Epidermal melanocyte (primary cell): ENCODE data around the gene ARHGAP15.

ENCODE experiments used
- DNase-seq: peaks from one replicate; pipeline ENCODE4 v3.0.0; 2011; ENCODE audit warnings: low spot score; ENCODE audit not compliant: insufficient read length

The ARHGAP15 gene

DNA sequence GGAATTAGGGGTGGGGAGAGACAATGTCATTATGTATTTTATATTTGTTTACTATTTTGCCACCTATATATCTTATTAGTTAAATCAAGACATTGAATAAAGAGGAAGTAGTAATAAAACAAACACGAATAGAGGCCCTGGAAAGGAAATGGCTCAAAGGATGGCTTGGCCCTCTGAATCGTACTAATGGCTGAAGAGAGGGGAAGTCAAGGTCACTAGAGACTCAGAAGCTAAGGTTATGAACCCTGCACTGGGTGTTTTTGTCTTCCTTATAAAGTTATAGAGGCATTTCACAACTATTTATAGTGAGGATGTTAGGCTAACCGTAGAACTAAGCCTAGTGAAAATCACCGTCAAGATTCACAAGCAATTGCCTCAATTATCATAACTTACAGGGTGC, 685.9 kb downstream of the ARHGAP15 start:
- no peak for DNase-seq

DNA sequence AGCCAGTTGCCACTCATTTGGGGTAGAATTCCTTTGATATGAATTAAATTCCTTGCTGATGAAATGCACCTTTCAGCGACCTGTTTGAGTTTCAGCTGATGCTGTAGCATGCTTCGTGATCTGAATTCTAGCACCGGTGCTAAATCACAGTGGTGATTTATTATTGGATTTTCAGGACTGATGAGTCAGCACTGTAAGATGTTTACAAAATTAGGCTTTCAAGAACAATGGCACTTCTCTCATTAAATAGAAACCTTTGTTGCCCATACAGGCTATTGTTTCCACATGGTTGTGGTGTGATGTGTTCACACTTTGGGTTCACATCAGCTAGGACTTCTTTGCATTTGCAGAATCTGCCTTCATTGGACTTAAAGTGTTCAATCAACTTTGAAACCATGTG, 687.7 kb downstream of the ARHGAP15 start:
- no peak for DNase-seq
